ENCODE data around the gene PRSS16. TPM values are rescaled to one million over a fixed set of nuclear protein-coding genes. Genes with fewer than 3 reads are reported as not detected.

PRSS16 gene
- total RNA-seq, 4 donors from 2014 or later: 12.8 to 32.0 (median 21.6) TPM

- 8 to 10% methylated on average over 13 to 17 of the region's 46 CpGs for WGBS, 2 donors
- no peaks in the 10 kb centered on the region for H3K36me3 ChIP-seq
- no peaks in the 10 kb centered on the region for H3K27me3 ChIP-seq
- peak; percentile 85 to 90 for DNase-seq
- H3K27ac ChIP-seq: peak overlapping the region; percentile 72 to 80 (median 76)
- intact Hi-C loops (cut with DNase I): no loop called here
- peaks cover 0 to 9% of the 10 kb centered on the region in 2 donors for H3K4me1 ChIP-seq
- H3K9me3 ChIP-seq: no peaks in the 10 kb centered on the region
- H3K4me3 ChIP-seq (replicated peaks in 1 of 3): peak overlapping the region in 2 of 3 donors; percentile 21 to 44
- TF ChIP-seq CTCF (IDR thresholded peaks at IDR 0.05) (peak in 4 of 6 experiments; percentile 23 to 47 (median 39)), POLR2A (IDR thresholded peaks at IDR 0.05) (peak in 1 of 2 donors; percentile 48)
These were observed 4.2 kb downstream of the PRSS16 start for GRCh38 chr6:27251606-27252251.

DNA sequence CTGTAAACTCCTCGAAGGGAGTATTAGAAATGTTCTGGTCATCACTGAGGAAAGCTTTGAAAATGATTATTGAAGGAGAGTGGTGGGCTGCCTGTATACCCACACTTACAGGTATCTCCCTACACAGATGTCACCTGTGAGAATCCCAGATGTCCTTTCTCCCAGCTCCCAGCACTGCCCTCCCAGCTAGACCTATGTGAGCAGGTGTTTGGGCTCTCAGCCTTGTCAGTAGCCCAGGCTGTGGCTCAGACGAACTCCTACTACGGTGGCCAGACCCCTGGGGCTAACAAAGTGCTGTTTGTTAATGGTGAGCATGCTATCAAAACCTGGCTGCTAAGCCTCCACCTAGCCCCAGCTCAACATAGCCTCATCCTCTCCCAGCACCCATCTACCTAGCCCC is 7.1 kb downstream of the PRSS16 start:
- no peaks in the 10 kb centered on the region for H3K9me3 ChIP-seq
- no peak overlapping the region for H3K27ac ChIP-seq
- H3K4me1 ChIP-seq: peaks cover 0 to 9% of the 10 kb centered on the region in 2 donors
- 74 to 87% methylated on average over 3 of the region's 3 CpGs for WGBS, 2 donors
- intact Hi-C loops (cut with DNase I): no loop called here
- H3K36me3 ChIP-seq: no peaks in the 10 kb centered on the region
- TF ChIP-seq POLR2A (IDR thresholded peaks at IDR 0.05): no peak
- TF ChIP-seq CTCF (IDR thresholded peaks at IDR 0.05): no peak
- no peak for DNase-seq
- no peaks in the 10 kb centered on the region for H3K27me3 ChIP-seq
- H3K4me3 ChIP-seq (replicated peaks in 1 of 3): no peak overlapping the region

GRCh38 chr6:27255866-27256265 is 8.4 kb downstream of the PRSS16 start:
- H3K4me1 ChIP-seq: peaks cover 0 to 3% of the 10 kb centered on the region in 2 donors
- H3K4me3 ChIP-seq (replicated peaks in 1 of 3): no peak overlapping the region
- H3K27ac ChIP-seq: no peak overlapping the region
- TF ChIP-seq POLR2A (IDR thresholded peaks at IDR 0.05) (no peak), CTCF (IDR thresholded peaks at IDR 0.05) (no peak)
- WGBS, 2 donors: 73 to 79% methylated on average over 1 of the region's 1 CpG
- intact Hi-C loops (cut with DNase I): no loop called here
- H3K9me3 ChIP-seq: no peaks in the 10 kb centered on the region
- DNase-seq: no peak
- H3K27me3 ChIP-seq: no peaks in the 10 kb centered on the region
- no peaks in the 10 kb centered on the region for H3K36me3 ChIP-seq

GRCh38 chr6:27260369-27260768 is 12.9 kb downstream of the PRSS16 start:
- Histone ChIP-seq H3K27me3 (peaks cover 4% of the 10 kb centered on the region), H3K36me3 (no peaks in the 10 kb centered on the region), H3K9me3 (no peaks in the 10 kb centered on the region), H3K4me3 (replicated peaks in 1 of 3) (no peak overlapping the region), H3K4me1 (no peaks in the 10 kb centered on the region), H3K27ac (no peak overlapping the region)
- whole genome bisulfite sequencing, 2 donors: 13 to 18% methylated on average over 21 of the region's 21 CpGs
- intact Hi-C loops (cut with DNase I): no loop called here
- no peak for DNase-seq
- no peak for TF ChIP-seq POLR2A (IDR thresholded peaks at IDR 0.05)
- no peak for TF ChIP-seq CTCF (IDR thresholded peaks at IDR 0.05)

- intact Hi-C loops (cut with DNase I): no loop called here
- H3K36me3 ChIP-seq: no peaks in the 10 kb centered on the region
- H3K27me3 ChIP-seq: peaks cover 10% of the 10 kb centered on the region
- no peak overlapping the region for H3K27ac ChIP-seq
- no peak for DNase-seq
- no peak overlapping the region for H3K4me3 ChIP-seq (replicated peaks in 1 of 3)
- no peaks in the 10 kb centered on the region for H3K9me3 ChIP-seq
- no peaks in the 10 kb centered on the region for H3K4me1 ChIP-seq
- no peak for TF ChIP-seq CTCF (IDR thresholded peaks at IDR 0.05)
- TF ChIP-seq POLR2A (IDR thresholded peaks at IDR 0.05): no peak
- 8 to 14% methylated on average over 30 of the region's 30 CpGs for WGBS, 2 donors
These were observed 13.4 kb downstream of the PRSS16 start for GRCh38 chr6:27260836-27261375.

All from thyroid gland (tissue), 4 donors.